GM23248 (cell line): ENCODE results near the gene LRP1-AS.

ENCODE experiments used
- EZH2 ChIP-seq: fragments of 200-600 bp; sonication (generic); IDR thresholded peaks from 2 replicates; pipeline ENCODE4 v1.6.1; 2018; ENCODE audit warnings: antibody characterized with exemption, mild to moderate bottlenecking; ENCODE audit not compliant: insufficient read depth, poor library complexity, severe bottlenecking
- EZH2phosphoT487 ChIP-seq: fragments of 200-600 bp; sonication (generic); IDR thresholded peaks from 2 replicates; pipeline ENCODE4 v1.6.1; 2018; ENCODE audit warnings: antibody characterized with exemption, moderate library complexity, mild to moderate bottlenecking, low read depth; ENCODE audit not compliant: insufficient read depth

GRCh38 chr12:57109207-57110103, 38.0 kb downstream of the LRP1-AS start:
- no peak for TF ChIP-seq EZH2
- no peak for TF ChIP-seq EZH2phosphoT487
